AG08396 (cell line): Measurements from ENCODE around the gene GPR156.

Experiments used
- DNase-seq: peaks from one replicate; pipeline ENCODE4 v3.0.0; 2012; ENCODE audit warnings: low spot score, mixed read lengths

The GPR156 gene

GRCh38 chr3:120119846-120120510, 165.0 kb downstream of the GPR156 start:
- no peak for DNase-seq
